Bronchial epithelial cell (primary cell): ENCODE data around the gene ZKSCAN1. TPM values are rescaled to one million over a fixed set of nuclear protein-coding genes. Genes with fewer than 3 reads are reported as not detected.
A peak's percentile ranks its signal among the peaks of the same experiment; 100 is the strongest.

Experiments
- DNase-seq: peaks from one replicate; pipeline ENCODE4 v3.0.0-alpha.2; 2010; ENCODE audit warnings: low read depth
- FAIRE-seq: peaks from 2 replicates; lab custom pipeline; 2011; peaks lifted over from hg19 to GRCh38; lab: Jason Lieb, UNC
- H3K27me3 ChIP-seq: 2 replicates; pipeline ENCODE4 v1.5.1; 2011; ENCODE audit warnings: low read length; ENCODE audit not compliant: control insufficient read depth, insufficient read depth
- H3K36me3 ChIP-seq: 2 replicates; pipeline ENCODE4 v1.5.1; 2011; ENCODE audit warnings: low read length; ENCODE audit not compliant: control insufficient read depth, insufficient read depth
- H3K4me3 ChIP-seq: 2 replicates; pipeline ENCODE4 v1.5.1; 2011; ENCODE audit warnings: mild to moderate bottlenecking, low read depth, low read length, control low read depth
- total RNA-seq: library from RNA; depleted of rRNA; stranded (reverse); fragments of >200 nt; gene quantifications from 2 replicates; pipeline ENCODE4 v1.2.1, GENCODE V29; 2014
- TF ChIP-seq, protein P1 (sequence below): IDR thresholded peaks from 2 replicates; pipeline ENCODE4 v1.5.1; 2011; ENCODE audit warnings: mild to moderate bottlenecking, moderate library complexity, low read length, control low read depth, inconsistent platforms; ENCODE audit not compliant: insufficient read depth, severe bottlenecking

Gene ZKSCAN1
- total RNA-seq, 1 donor from 2014 or later: 25.0 TPM

DNA sequence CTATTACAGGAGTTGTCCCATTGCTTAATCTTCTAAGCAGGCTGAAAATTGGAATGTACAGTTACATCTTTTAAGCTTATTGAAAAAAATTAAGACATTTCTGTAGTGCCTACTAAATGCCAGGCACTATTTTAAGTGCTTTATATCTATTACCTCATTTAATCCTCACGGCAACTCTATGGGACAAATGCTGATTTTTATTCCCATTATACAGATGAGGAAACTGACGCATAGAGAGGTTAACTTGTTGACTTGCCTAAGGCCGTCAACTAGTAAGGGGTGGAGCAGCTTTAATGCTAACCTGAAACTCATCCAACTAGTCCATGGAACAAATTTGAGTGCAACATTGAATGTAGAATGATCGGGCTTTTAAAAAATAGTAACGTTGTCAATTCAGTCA, 2.5 kb downstream of the ZKSCAN1 start:
- TF ChIP-seq, protein P1, sequence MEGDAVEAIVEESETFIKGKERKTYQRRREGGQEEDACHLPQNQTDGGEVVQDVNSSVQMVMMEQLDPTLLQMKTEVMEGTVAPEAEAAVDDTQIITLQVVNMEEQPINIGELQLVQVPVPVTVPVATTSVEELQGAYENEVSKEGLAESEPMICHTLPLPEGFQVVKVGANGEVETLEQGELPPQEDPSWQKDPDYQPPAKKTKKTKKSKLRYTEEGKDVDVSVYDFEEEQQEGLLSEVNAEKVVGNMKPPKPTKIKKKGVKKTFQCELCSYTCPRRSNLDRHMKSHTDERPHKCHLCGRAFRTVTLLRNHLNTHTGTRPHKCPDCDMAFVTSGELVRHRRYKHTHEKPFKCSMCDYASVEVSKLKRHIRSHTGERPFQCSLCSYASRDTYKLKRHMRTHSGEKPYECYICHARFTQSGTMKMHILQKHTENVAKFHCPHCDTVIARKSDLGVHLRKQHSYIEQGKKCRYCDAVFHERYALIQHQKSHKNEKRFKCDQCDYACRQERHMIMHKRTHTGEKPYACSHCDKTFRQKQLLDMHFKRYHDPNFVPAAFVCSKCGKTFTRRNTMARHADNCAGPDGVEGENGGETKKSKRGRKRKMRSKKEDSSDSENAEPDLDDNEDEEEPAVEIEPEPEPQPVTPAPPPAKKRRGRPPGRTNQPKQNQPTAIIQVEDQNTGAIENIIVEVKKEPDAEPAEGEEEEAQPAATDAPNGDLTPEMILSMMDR: no peak
- FAIRE-seq: no peak
- H3K27me3 ChIP-seq: no peaks in the 10 kb centered on the region
- peaks cover 1% of the 10 kb centered on the region for H3K36me3 ChIP-seq
- DNase-seq: no peak
- no peak overlapping the region for H3K4me3 ChIP-seq

DNA sequence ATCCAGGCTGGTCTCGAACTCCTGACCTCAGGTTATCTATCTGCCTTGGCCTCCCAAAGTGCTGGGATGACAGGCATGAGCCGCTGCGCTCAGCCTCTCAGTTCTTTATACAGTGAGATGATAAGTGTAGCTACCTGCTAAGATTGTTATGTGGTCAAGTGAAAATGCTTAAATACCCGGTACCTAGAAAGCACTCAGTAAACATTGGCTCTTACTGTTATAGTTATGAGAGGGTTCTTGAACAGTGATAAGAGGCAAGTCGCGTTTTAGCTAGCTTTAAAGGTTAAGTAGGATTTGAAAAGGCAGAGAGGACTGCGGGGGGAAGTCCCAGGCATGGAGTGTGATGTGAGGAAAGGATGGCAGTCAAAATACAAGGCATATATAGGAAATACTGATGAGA, 4.5 kb downstream of the ZKSCAN1 start:
- H3K4me3 ChIP-seq: no peak overlapping the region
- TF ChIP-seq, protein P1: no peak
- no peak for FAIRE-seq
- H3K27me3 ChIP-seq: no peaks in the 10 kb centered on the region
- no peak for DNase-seq
- H3K36me3 ChIP-seq: peaks cover 13% of the 10 kb centered on the region

DNA sequence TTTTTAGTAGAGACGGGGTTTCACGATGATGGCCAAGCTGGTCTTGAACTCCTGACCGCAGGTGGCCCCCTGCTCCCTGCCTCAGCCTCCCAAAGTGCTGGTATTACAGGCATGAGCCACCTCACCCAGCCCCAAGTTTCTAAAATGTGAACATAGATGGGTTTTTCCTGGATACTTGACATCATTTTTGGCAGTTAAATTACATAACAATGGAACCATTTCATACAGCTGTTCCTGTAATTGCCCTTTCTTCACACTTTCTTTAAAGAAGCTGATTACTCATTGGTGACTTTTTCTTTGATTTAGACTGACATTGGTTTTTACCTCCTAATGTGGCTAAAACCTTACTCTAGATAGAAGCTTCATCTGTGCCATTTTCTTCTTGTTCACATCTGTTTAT, 5.9 kb downstream of the ZKSCAN1 start:
- no peaks in the 10 kb centered on the region for H3K27me3 ChIP-seq
- FAIRE-seq (no peak), DNase-seq (no peak)
- no peak overlapping the region for H3K4me3 ChIP-seq
- TF ChIP-seq, protein P1: no peak
- peaks cover 14% of the 10 kb centered on the region for H3K36me3 ChIP-seq

DNA sequence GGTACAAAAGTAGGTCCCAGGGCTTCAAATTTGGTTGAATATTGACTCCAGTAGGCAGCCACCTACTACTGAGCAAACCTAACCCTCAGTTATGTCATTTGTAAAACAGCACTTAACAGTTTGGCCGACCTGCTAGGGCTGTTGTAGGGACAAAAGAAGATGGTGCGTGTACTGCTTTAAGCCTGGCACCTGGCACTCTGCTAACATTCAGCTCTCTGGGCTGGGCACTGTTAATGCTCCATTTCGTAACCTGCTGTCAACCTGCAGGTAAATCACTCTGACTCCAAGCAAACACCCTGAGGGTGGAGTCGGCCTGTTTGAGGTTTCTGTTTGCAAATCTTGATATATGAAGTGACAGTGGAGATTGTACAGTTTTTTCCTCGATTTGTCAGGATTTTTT, 7.2 kb downstream of the ZKSCAN1 start:
- DNase-seq (peak; percentile 57), FAIRE-seq (no peak)
- H3K4me3 ChIP-seq: no peak overlapping the region

DNA sequence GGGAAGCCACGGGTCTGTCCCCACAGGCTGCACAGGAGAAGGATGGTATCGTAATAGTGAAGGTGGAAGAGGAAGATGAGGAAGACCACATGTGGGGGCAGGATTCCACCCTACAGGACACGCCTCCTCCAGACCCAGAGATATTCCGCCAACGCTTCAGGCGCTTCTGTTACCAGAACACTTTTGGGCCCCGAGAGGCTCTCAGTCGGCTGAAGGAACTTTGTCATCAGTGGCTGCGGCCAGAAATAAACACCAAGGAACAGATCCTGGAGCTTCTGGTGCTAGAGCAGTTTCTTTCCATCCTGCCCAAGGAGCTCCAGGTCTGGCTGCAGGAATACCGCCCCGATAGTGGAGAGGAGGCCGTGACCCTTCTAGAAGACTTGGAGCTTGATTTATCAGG, 8.1 kb downstream of the ZKSCAN1 start:
- Histone ChIP-seq H3K4me3 (no peak overlapping the region), H3K27me3 (no peaks in the 10 kb centered on the region), H3K36me3 (peaks cover 17% of the 10 kb centered on the region)
- DNase-seq (no peak), FAIRE-seq (no peak)
- TF ChIP-seq, protein P1: no peak

More for the DNA sequence above, 7.2 kb downstream of the ZKSCAN1 start:
- TF ChIP-seq, protein P1: no peak
- Histone ChIP-seq H3K36me3 (peaks cover 15% of the 10 kb centered on the region), H3K27me3 (no peaks in the 10 kb centered on the region)

GRCh38 chr7:100024020-100024619, 8.7 kb downstream of the ZKSCAN1 start:
- TF ChIP-seq, protein P1: no peak
- Histone ChIP-seq H3K4me3 (no peak overlapping the region), H3K27me3 (no peaks in the 10 kb centered on the region), H3K36me3 (peaks cover 17% of the 10 kb centered on the region)
- DNase-seq (no peak), FAIRE-seq (no peak)
